Measurements from ENCODE around the gene FAM168A.

FAM168A gene

DNA sequence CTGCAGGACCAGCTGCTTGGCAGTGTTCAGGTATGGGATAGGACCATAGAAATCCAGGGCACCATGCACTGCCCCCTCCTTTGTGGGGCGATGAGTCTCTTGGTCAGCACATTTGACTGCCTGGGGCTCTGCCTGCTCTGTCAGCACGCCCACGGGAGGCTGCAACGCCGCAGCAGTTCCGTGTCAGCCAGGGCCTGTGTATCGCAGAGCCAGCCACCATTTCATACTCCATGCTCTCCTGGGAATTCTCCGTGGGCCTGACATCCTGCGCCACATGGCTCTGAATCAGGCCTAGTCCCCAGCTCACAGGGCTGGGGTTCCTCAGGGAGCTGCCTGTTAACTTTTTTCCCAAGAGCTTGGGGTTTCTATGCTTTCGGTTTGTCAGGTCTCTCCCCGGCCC, 238.6 kb downstream of the FAM168A start:
- DNase-seq (ENCODE audit: low read depth) = no peak
- TF ChIP-seq CTCF (IDR thresholded peaks at IDR 0.05; ENCODE audit: insufficient read depth, low read depth, low read length, missing control alignments) = no peak
- no peak overlapping the region for H3K4me3 ChIP-seq (ENCODE audit: low read length)

DNA sequence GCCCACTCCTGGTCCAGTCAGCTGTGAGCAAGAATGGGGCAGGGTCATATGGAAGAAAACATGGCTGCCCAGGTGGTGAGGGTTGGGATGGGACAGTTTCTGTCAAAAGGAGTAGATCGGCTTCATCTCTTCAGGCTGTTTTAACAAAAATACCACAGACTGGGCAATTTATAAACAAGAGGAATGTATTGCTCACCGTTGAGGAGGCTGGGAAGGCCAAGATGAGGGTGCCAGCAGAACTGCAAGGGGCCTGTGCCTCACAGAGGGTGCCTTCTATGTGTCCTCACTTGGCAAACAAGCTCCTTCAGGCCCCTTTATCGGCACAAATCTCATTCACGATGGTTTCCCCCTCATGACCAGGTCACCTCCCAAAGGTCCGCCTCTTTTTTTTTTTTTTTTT, 239.8 kb downstream of the FAM168A start:
- no peak for TF ChIP-seq CTCF (IDR thresholded peaks at IDR 0.05; ENCODE audit: insufficient read depth, low read depth, low read length, missing control alignments)
- H3K4me3 ChIP-seq (ENCODE audit: low read length) = no peak overlapping the region

GRCh38 chr11:73356979-73357860, 240.7 kb downstream of the FAM168A start:
- no peak for DNase-seq (ENCODE audit: low read depth)

More for the DNA sequence above, 239.8 kb downstream of the FAM168A start:
- no peak for DNase-seq (ENCODE audit: low read depth)

GRCh38 chr11:73355109-73355508, 242.8 kb downstream of the FAM168A start:
- DNase-seq (ENCODE audit: low read depth) = no peak
- no peak for TF ChIP-seq CTCF (IDR thresholded peaks at IDR 0.05; ENCODE audit: insufficient read depth, low read depth, low read length, missing control alignments)
- H3K4me3 ChIP-seq (ENCODE audit: low read length) = no peak overlapping the region

More at GRCh38 chr11:73356979-73357860, 240.7 kb downstream of the FAM168A start:
- no peak for TF ChIP-seq CTCF (IDR thresholded peaks at IDR 0.05; ENCODE audit: insufficient read depth, low read depth, low read length, missing control alignments)
- H3K4me3 ChIP-seq (ENCODE audit: low read length) = no peak overlapping the region

DNA sequence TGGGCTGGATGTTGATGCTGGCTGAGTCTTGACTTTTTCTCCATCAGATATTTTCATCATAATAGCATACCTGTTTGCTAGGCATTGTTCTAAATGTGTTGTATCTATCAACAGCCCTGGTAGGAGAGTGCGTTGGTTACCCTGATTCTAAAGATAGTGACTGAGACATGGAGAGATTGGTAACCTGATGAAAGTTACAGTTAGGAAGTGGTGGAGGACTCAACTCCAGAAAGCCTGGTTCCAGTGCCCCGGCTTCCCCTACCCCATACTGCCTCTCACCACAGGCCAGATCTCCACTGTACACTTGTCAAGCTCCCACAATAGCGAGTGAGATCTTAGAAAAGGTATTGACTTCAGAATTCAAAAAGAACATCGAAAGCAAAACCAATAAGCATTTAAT, 244.5 kb downstream of the FAM168A start:
- H3K4me3 ChIP-seq (ENCODE audit: low read length) = no peak overlapping the region
- no peak for TF ChIP-seq CTCF (IDR thresholded peaks at IDR 0.05; ENCODE audit: insufficient read depth, low read depth, low read length, missing control alignments)
- DNase-seq (ENCODE audit: low read depth) = no peak

- no peak overlapping the region for H3K4me3 ChIP-seq (ENCODE audit: low read length)
- peak; percentile 99 for TF ChIP-seq CTCF (IDR thresholded peaks at IDR 0.05; ENCODE audit: insufficient read depth, low read depth, low read length, missing control alignments)
- peak; percentile 73 for DNase-seq (ENCODE audit: low read depth)
Observed at GRCh38 chr11:73350908-73351636, 246.8 kb downstream of the FAM168A start.

All from epithelial cell of esophagus (primary cell).